Neural progenitor cell (in vitro differentiated cells): Measurements from ENCODE around the gene PLA2G2A. TPM values are rescaled to one million over a fixed set of nuclear protein-coding genes. Genes with fewer than 3 reads are reported as not detected.

Experiments
- DNase-seq: peaks from one replicate; pipeline ENCODE4 v3.0.0-alpha.2; 2016; ENCODE audit warnings: low spot score
- H2AFZ ChIP-seq: fragments of 200-600 bp; sonication (generic); replicated peaks from 2 replicates; pipeline ENCODE4 v1.6.1; 2016; ENCODE audit warnings: antibody characterized with exemption
- H3F3A ChIP-seq: fragments of 200-600 bp; sonication (generic); 2 replicates; pipeline ENCODE4 v1.6.1; 2016; ENCODE audit warnings: antibody characterized with exemption, low read depth
- H3K27ac ChIP-seq: fragments of 200-600 bp; sonication (generic); 2 replicates; pipeline ENCODE4 v1.5.1; 2016; ENCODE audit warnings: mild to moderate bottlenecking
- H3K27me3 ChIP-seq: fragments of 200-600 bp; sonication (generic); 2 replicates; pipeline ENCODE4 v1.6.1; 2016; ENCODE audit warnings: mild to moderate bottlenecking, moderate library complexity
- H3K36me3 ChIP-seq: fragments of 200-600 bp; sonication (generic); 2 replicates; pipeline ENCODE4 v1.5.1; 2016
- H3K4me1 ChIP-seq: fragments of 200-600 bp; sonication (generic); 2 replicates; pipeline ENCODE4 v1.6.1; 2016; ENCODE audit warnings: mixed run types
- H3K4me2 ChIP-seq: fragments of 200-600 bp; sonication (generic); 2 replicates; pipeline ENCODE4 v1.6.1; 2016
- H3K4me3 ChIP-seq: fragments of 200-600 bp; sonication (generic); 2 replicates; pipeline ENCODE4 v1.5.1; 2016
- H3K79me2 ChIP-seq: fragments of 200-600 bp; sonication (generic); 2 replicates; pipeline ENCODE4 v1.6.1; 2016; ENCODE audit warnings: low read depth
- H3K9ac ChIP-seq: fragments of 200-600 bp; sonication (generic); 2 replicates; pipeline ENCODE4 v1.6.1; 2016
- H3K9me3 ChIP-seq: fragments of 200-600 bp; sonication (generic); 2 replicates; pipeline ENCODE4 v1.5.1; 2016; ENCODE audit warnings: low read depth
- H4K20me1 ChIP-seq: fragments of 200-600 bp; sonication (generic); 2 replicates; pipeline ENCODE4 v1.6.1; 2016; ENCODE audit warnings: low read depth
- H3K27ac Mint-ChIP-seq: 3 replicates; pipeline ENCODE4 v1.8.0; 2021; ENCODE audit warnings: mixed read lengths
- H3K27me3 Mint-ChIP-seq: 2 replicates; pipeline ENCODE4 v1.8.0; 2022; ENCODE audit warnings: low read depth, mild to moderate bottlenecking, inconsistent platforms, moderate library complexity, mixed read lengths; ENCODE audit not compliant: insufficient read depth
- H3K36me3 Mint-ChIP-seq: 3 replicates; pipeline ENCODE4 v1.8.0; 2021; ENCODE audit warnings: mixed read lengths
- H3K4me1 Mint-ChIP-seq: 3 replicates; pipeline ENCODE4 v1.8.0; 2021; ENCODE audit warnings: mixed read lengths
- H3K4me3 Mint-ChIP-seq: 3 replicates; pipeline ENCODE4 v1.8.0; 2021; ENCODE audit warnings: mild to moderate bottlenecking, moderate library complexity, mixed read lengths
- H3K9me3 Mint-ChIP-seq: 3 replicates; pipeline ENCODE4 v1.8.0; 2020; ENCODE audit warnings: mixed read lengths
- EZH2 ChIP-seq: fragments of 200-600 bp; sonication (generic); IDR thresholded peaks from 2 replicates; pipeline ENCODE4 v1.6.1; 2017; ENCODE audit warnings: antibody characterized with exemption, mild to moderate bottlenecking, moderate library complexity
- EZH2phosphoT487 ChIP-seq: fragments of 200-600 bp; sonication (generic); IDR thresholded peaks from 2 replicates; pipeline ENCODE4 v1.6.1; 2017; ENCODE audit warnings: antibody characterized with exemption
- total RNA-seq: library from RNA; depleted of rRNA; stranded (reverse); fragments of >200 nt; gene quantifications from 2 replicates; pipeline ENCODE4 v1.2.3, GENCODE V29; 2015; ENCODE audit warnings: low replicate concordance
- TF ChIP-seq, protein P1 (sequence below): fragments of 200-600 bp; sonication (generic); IDR thresholded peaks from 2 replicates; pipeline ENCODE4 v1.5.1; 2017; ENCODE audit warnings: antibody characterized with exemption, mild to moderate bottlenecking

PLA2G2A gene
- total RNA-seq, 1 donor from 2014 or later = not detected

DNA sequence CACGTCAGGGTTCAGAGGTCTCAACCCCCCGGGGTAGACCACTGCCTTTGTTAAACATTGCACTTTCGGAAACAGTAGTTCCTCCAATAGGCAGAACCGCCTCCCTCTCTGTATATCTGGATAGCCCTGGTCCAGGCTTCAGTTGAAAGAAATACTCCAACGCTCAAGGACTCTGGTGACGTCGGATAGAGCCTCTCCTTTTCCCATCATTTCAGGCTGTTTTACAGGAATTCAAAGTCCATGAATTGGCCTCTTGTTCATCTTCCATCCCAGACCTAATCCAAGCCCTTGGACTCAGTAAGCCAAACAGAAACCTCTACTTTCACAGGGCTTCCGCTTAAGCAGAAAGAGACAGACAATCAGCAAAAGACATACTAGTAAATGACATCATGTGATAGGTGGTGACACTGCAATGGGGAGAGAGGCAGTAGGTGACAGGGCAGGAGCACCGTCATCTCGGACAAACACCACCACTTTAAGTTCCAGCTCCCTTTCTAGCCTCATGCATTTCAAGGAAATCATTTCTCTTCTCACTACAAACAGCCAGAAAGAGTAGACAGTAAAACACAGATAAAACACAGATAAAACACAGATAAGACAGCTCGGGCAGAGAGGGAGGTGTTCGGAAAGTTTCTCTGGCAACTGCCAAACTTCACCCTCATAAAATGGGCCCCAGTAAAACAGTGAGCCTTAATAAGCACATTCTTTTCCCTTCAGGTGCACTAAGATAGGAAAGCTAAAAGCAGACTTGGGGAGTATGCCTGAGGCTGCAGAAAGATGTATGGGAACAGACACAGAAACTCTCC, 2.3 kb upstream of the PLA2G2A start:
- Histone ChIP-seq H3F3A (no peaks in the 10 kb centered on the region), H3K4me3 (no peak overlapping the region), H3K79me2 (no peaks in the 10 kb centered on the region), H4K20me1 (no peaks in the 10 kb centered on the region), H3K4me1 (no peaks in the 10 kb centered on the region), H2AFZ (no peak overlapping the region), H3K27ac (no peak overlapping the region), H3K36me3 (no peaks in the 10 kb centered on the region), H3K4me2 (no peak overlapping the region), H3K9me3 (no peaks in the 10 kb centered on the region), H3K27me3 (no peaks in the 10 kb centered on the region), H3K9ac (no peak overlapping the region)
- no peaks in the 10 kb centered on the region for H3K9me3 Mint-ChIP-seq
- TF ChIP-seq EZH2 (no peak), EZH2phosphoT487 (no peak)
- TF ChIP-seq, protein P1, sequence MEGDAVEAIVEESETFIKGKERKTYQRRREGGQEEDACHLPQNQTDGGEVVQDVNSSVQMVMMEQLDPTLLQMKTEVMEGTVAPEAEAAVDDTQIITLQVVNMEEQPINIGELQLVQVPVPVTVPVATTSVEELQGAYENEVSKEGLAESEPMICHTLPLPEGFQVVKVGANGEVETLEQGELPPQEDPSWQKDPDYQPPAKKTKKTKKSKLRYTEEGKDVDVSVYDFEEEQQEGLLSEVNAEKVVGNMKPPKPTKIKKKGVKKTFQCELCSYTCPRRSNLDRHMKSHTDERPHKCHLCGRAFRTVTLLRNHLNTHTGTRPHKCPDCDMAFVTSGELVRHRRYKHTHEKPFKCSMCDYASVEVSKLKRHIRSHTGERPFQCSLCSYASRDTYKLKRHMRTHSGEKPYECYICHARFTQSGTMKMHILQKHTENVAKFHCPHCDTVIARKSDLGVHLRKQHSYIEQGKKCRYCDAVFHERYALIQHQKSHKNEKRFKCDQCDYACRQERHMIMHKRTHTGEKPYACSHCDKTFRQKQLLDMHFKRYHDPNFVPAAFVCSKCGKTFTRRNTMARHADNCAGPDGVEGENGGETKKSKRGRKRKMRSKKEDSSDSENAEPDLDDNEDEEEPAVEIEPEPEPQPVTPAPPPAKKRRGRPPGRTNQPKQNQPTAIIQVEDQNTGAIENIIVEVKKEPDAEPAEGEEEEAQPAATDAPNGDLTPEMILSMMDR = no peak
- no peak overlapping the region for H3K27ac Mint-ChIP-seq
- no peak for DNase-seq
- H3K27me3 Mint-ChIP-seq = no peaks in the 10 kb centered on the region
- H3K4me3 Mint-ChIP-seq = no peak overlapping the region
- no peaks in the 10 kb centered on the region for H3K36me3 Mint-ChIP-seq
- H3K4me1 Mint-ChIP-seq = peaks cover 5% of the 10 kb centered on the region

DNA sequence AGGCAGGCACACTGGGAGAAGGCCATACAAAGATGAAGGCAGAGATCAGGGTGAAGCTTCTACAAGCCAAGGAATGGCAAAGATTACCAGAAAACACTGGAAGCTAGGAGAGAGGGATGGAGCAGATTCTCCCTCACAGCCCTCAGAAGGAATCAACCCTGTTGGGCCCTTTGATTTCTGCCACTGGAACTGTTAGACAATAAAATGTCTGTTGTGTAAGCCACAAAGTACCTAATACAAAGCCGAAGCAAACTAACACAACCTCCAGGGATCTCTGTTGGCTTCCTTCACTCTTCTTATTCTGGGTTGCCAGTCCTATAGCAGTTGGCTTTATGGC, 1.7 kb upstream of the PLA2G2A start:
- H3K27me3 Mint-ChIP-seq = no peaks in the 10 kb centered on the region
- no peaks in the 10 kb centered on the region for H4K20me1 ChIP-seq
- H3K4me3 Mint-ChIP-seq = no peak overlapping the region

DNA sequence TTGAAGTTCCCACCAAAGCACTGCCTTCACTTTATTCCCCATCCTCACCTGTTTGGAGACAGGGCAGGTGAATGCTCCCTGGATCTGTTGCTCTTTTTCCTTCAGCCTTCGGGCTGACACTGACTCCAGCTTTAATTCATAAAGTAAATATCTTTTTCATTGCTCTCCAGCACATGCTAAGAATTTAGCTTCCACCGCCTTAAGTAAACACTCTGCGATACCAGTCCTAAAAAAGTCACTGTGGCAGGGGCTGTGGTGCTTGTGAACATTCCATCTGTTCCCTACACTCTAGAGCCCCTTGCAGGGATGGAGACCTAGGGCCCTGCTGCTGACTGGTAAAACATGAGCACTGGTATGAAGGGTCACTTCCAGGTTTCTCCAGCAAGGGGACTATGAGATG, 896 bp upstream of the PLA2G2A start:
- H3K4me1 Mint-ChIP-seq = peaks cover 5% of the 10 kb centered on the region

More for the DNA sequence above, 1.7 kb upstream of the PLA2G2A start:
- Histone ChIP-seq H3F3A (no peaks in the 10 kb centered on the region), H3K4me3 (no peak overlapping the region), H3K4me2 (no peak overlapping the region), H3K9me3 (no peaks in the 10 kb centered on the region), H3K27ac (no peak overlapping the region), H3K9ac (no peak overlapping the region), H2AFZ (no peak overlapping the region), H3K36me3 (no peaks in the 10 kb centered on the region), H3K4me1 (no peaks in the 10 kb centered on the region), H3K79me2 (no peaks in the 10 kb centered on the region), H3K27me3 (no peaks in the 10 kb centered on the region)
- Mint-ChIP-seq H3K36me3 (no peaks in the 10 kb centered on the region), H3K9me3 (no peaks in the 10 kb centered on the region), H3K27ac (no peak overlapping the region), H3K4me1 (peaks cover 5% of the 10 kb centered on the region)
- TF ChIP-seq EZH2 = no peak
- TF ChIP-seq, protein P1 = no peak
- no peak for TF ChIP-seq EZH2phosphoT487
- no peak for DNase-seq

More for the DNA sequence above, 896 bp upstream of the PLA2G2A start:
- H3K36me3 Mint-ChIP-seq = no peaks in the 10 kb centered on the region
- Histone ChIP-seq H3K4me1 (no peaks in the 10 kb centered on the region), H2AFZ (no peak overlapping the region), H3K27me3 (no peaks in the 10 kb centered on the region), H3K9me3 (no peaks in the 10 kb centered on the region), H4K20me1 (no peaks in the 10 kb centered on the region), H3F3A (no peaks in the 10 kb centered on the region), H3K4me3 (no peak overlapping the region), H3K27ac (no peak overlapping the region), H3K4me2 (no peak overlapping the region), H3K9ac (no peak overlapping the region), H3K79me2 (no peaks in the 10 kb centered on the region), H3K36me3 (no peaks in the 10 kb centered on the region)
- no peak overlapping the region for H3K4me3 Mint-ChIP-seq
- no peak overlapping the region for H3K27ac Mint-ChIP-seq
- no peaks in the 10 kb centered on the region for H3K9me3 Mint-ChIP-seq
- no peak for DNase-seq
- TF ChIP-seq EZH2 (no peak), EZH2phosphoT487 (no peak)
- TF ChIP-seq, protein P1 = no peak
- H3K27me3 Mint-ChIP-seq = no peaks in the 10 kb centered on the region
